Vagina (tissue), 2 donors: ENCODE data around the gene CFAP251. TPM values are rescaled to one million over a fixed set of nuclear protein-coding genes. Genes with fewer than 3 reads are reported as not detected.

Experiments
- DNase-seq, 2 donors: peaks; one replicate each; pipeline ENCODE4 v3.0.0-alpha.2; 2017; ENCODE audit errors: extremely low spot score in 2 of 2
- H3K27ac ChIP-seq: fragments of 200-600 bp; sonication (generic); one replicate; pipeline ENCODE4 v1.5.1; 2019
- H3K27me3 ChIP-seq: fragments of 200-600 bp; sonication (generic); one replicate; pipeline ENCODE4 v1.5.1; 2019
- H3K36me3 ChIP-seq, 2 donors: fragments of 200-600 bp; sonication (generic); one replicate each; pipeline ENCODE4 v1.5.1; 2017 to 2019
- H3K4me1 ChIP-seq: fragments of 200-600 bp; sonication (generic); one replicate; pipeline ENCODE4 v1.5.1; 2019
- H3K4me3 ChIP-seq, 2 donors: fragments of 200-600 bp; sonication (generic); 1 replicate in 1 of 2; 2 replicates in 1 of 2; pipeline ENCODE4 v1.5.1; 2016 to 2019
- H3K9me3 ChIP-seq: fragments of 200-600 bp; sonication (generic); one replicate; pipeline ENCODE4 v1.5.1; 2019
- CTCF ChIP-seq, 3 experiments: fragments of 450-650 bp in 2 of 3; fragments of 200-600 bp in 1 of 3; sonication (generic) in 1 of 3; IDR thresholded peaks; one replicate each; pipeline ENCODE4 v1.5.1; 2017 to 2019; ENCODE audit warnings: antibody characterized with exemption in 3 of 3, mild to moderate bottlenecking in 2 of 3, moderate library complexity in 2 of 3
- POLR2A ChIP-seq, 2 donors: fragments of 450-650 bp; IDR thresholded peaks; one replicate each; pipeline ENCODE4 v1.6.1; 2017; ENCODE audit warnings: antibody characterized with exemption in 2 of 2, mild to moderate bottlenecking in 2 of 2, moderate library complexity in 2 of 2
- POLR2AphosphoS5 ChIP-seq, 2 donors: sonication (generic); formaldehyde crosslinking; IDR thresholded peaks; one replicate each; pipeline ENCODE4 v1.9.0; 2017; ENCODE audit warnings: antibody characterized with exemption in 2 of 2, mild to moderate bottlenecking in 2 of 2, low read depth in 1 of 2; ENCODE audit not compliant: insufficient read depth in 1 of 2
- intact Hi-C: fragments of 100-400 bp; cut with DNase I; formaldehyde crosslinking; loops from one replicate; pipeline ENCODE4 v1.15.1; 2023
- total RNA-seq: library from RNA; depleted of rRNA; stranded (reverse); fragments of >200 nt; gene quantifications from one replicate; pipeline ENCODE4 v1.2.3, GENCODE V29; 2016

CFAP251 gene
- total RNA-seq, 1 donor from 2014 or later = 8.8 TPM

- no peak overlapping the region for H3K27ac ChIP-seq
- TF ChIP-seq CTCF (IDR thresholded peaks at IDR 0.05) (no peak), POLR2AphosphoS5 (IDR thresholded peaks at IDR 0.05; ENCODE audit: insufficient read depth in 1 of 2, low read depth in 1 of 2) (no peak), POLR2A (IDR thresholded peaks at IDR 0.05) (no peak)
- no peak overlapping the region for H3K4me3 ChIP-seq
- H3K27me3 ChIP-seq = no peaks in the 10 kb centered on the region
- DNase-seq = no peak
- H3K4me1 ChIP-seq = peaks cover 5% of the 10 kb centered on the region
- no peaks in the 10 kb centered on the region for H3K9me3 ChIP-seq
- H3K36me3 ChIP-seq = peaks cover 0 to 17% of the 10 kb centered on the region in 2 donors
- intact Hi-C loops = loop anchor here (10.0 kb wide), 1 partner anchor 109 kb away; the partner anchor contains the start of gene BCL7A
Observed at GRCh38 chr12:121915841-121916321, 2.5 kb upstream of the CFAP251 start.

- no peaks in the 10 kb centered on the region for H3K9me3 ChIP-seq
- no peak overlapping the region for H3K4me3 ChIP-seq
- H3K36me3 ChIP-seq = peaks cover 0 to 17% of the 10 kb centered on the region in 2 donors
- TF ChIP-seq CTCF (IDR thresholded peaks at IDR 0.05) = no peak
- no peak for TF ChIP-seq POLR2AphosphoS5 (IDR thresholded peaks at IDR 0.05; ENCODE audit: insufficient read depth in 1 of 2, low read depth in 1 of 2)
- no peak for TF ChIP-seq POLR2A (IDR thresholded peaks at IDR 0.05)
- intact Hi-C loops = loop anchor here (10.0 kb wide), 1 partner anchor 108 kb away; the partner anchor contains the start of gene BCL7A
- no peak overlapping the region for H3K27ac ChIP-seq
- H3K4me1 ChIP-seq = peaks cover 5% of the 10 kb centered on the region
- no peaks in the 10 kb centered on the region for H3K27me3 ChIP-seq
- no peak for DNase-seq
Observed at GRCh38 chr12:121916719-121917118, 1.7 kb upstream of the CFAP251 start.

- intact Hi-C loops = loop anchor here (10.0 kb wide), 1 partner anchor 106 kb away; the partner anchor contains the start of gene BCL7A
- H3K27ac ChIP-seq = peak overlapping the region; percentile 54
- DNase-seq = no peak
- H3K4me3 ChIP-seq = peak overlapping the region; percentile 29 to 37
- TF ChIP-seq POLR2AphosphoS5 (IDR thresholded peaks at IDR 0.05; ENCODE audit: insufficient read depth in 1 of 2, low read depth in 1 of 2) (no peak), POLR2A (IDR thresholded peaks at IDR 0.05) (no peak), CTCF (IDR thresholded peaks at IDR 0.05) (no peak)
- peaks cover 0 to 12% of the 10 kb centered on the region in 2 donors for H3K36me3 ChIP-seq
- H3K9me3 ChIP-seq = no peaks in the 10 kb centered on the region
- no peaks in the 10 kb centered on the region for H3K27me3 ChIP-seq
- H3K4me1 ChIP-seq = peaks cover 8% of the 10 kb centered on the region
Observed at GRCh38 chr12:121918679-121919038, 267 bp downstream of the CFAP251 start.

- no peaks in the 10 kb centered on the region for H3K27me3 ChIP-seq
- no peak for TF ChIP-seq POLR2AphosphoS5 (IDR thresholded peaks at IDR 0.05; ENCODE audit: insufficient read depth in 1 of 2, low read depth in 1 of 2)
- TF ChIP-seq CTCF (IDR thresholded peaks at IDR 0.05) = no peak
- TF ChIP-seq POLR2A (IDR thresholded peaks at IDR 0.05) = no peak
- H3K9me3 ChIP-seq = no peaks in the 10 kb centered on the region
- H3K4me1 ChIP-seq = peaks cover 21% of the 10 kb centered on the region
- intact Hi-C loops = no loop called here
- no peak overlapping the region for H3K27ac ChIP-seq
- no peak for DNase-seq
- H3K4me3 ChIP-seq = no peak overlapping the region
- peaks cover 0 to 1% of the 10 kb centered on the region in 2 donors for H3K36me3 ChIP-seq
Observed at GRCh38 chr12:121921066-121921465, 2.7 kb downstream of the CFAP251 start.

- H3K9me3 ChIP-seq = no peaks in the 10 kb centered on the region
- H3K4me1 ChIP-seq = peaks cover 16% of the 10 kb centered on the region
- H3K27me3 ChIP-seq = no peaks in the 10 kb centered on the region
- no peak for DNase-seq
- no peaks in the 10 kb centered on the region for H3K36me3 ChIP-seq
- intact Hi-C loops = no loop called here
- peak overlapping the region in 1 of 2 donors; percentile 11 for H3K4me3 ChIP-seq
- H3K27ac ChIP-seq = peak overlapping the region; percentile 74
- TF ChIP-seq POLR2A (IDR thresholded peaks at IDR 0.05) (no peak), POLR2AphosphoS5 (IDR thresholded peaks at IDR 0.05; ENCODE audit: insufficient read depth in 1 of 2, low read depth in 1 of 2) (no peak), CTCF (IDR thresholded peaks at IDR 0.05) (no peak)
Observed at GRCh38 chr12:121925358-121925695, 6.9 kb downstream of the CFAP251 start.
